Prostate gland (tissue), 2 donors: Measurements from ENCODE around the gene NUTM2D. TPM values are rescaled to one million over a fixed set of nuclear protein-coding genes. Genes with fewer than 3 reads are reported as not detected.
"Not testable (repeated sequence)": the region's sequence is repeated elsewhere in the genome, so short reads cannot be mapped to it uniquely, and the experiment has no call there.

ENCODE experiments used
- DNase-seq: peaks from one replicate; pipeline ENCODE4 v3.0.0-alpha.2; 2019; ENCODE audit warnings: low spot score
- H3K27ac ChIP-seq, 2 donors: fragments of 200-600 bp; sonication (generic); 2 replicates each; pipeline ENCODE4 v1.5.1; 2017 to 2019
- H3K27me3 ChIP-seq: fragments of 200-600 bp; sonication (generic); replicated peaks from 2 replicates; pipeline ENCODE4 v1.5.1; 2019; ENCODE audit not compliant: insufficient read depth
- H3K36me3 ChIP-seq, 2 donors: fragments of 200-600 bp; sonication (generic); 1 replicate in 1 of 2; 2 replicates in 1 of 2; pipeline versions ENCODE4 v1.5.1 to v1.8.1; 2017 to 2019
- H3K4me1 ChIP-seq: fragments of 200-600 bp; sonication (generic); replicated peaks from 2 replicates; pipeline ENCODE4 v1.5.1; 2019
- H3K4me3 ChIP-seq, 2 donors: fragments of 200-600 bp; sonication (generic); 2 replicates each; pipeline ENCODE4 v1.5.1; 2017 to 2019
- H3K9me3 ChIP-seq: fragments of 200-600 bp; sonication (generic); 2 replicates; pipeline ENCODE4 v1.5.1; 2017
- WGBS: methylation state at CpG from one replicate; pipeline ENCODE4 v1.1.5; 2018; 5-methylcytosine and 5-hydroxymethylcytosine counted together
- intact Hi-C: fragments of 100-400 bp; cut with DNase I; formaldehyde crosslinking; loops from one replicate; pipeline ENCODE4 v1.14.2; 2022
- total RNA-seq, 2 donors: library from RNA; depleted of rRNA; stranded (reverse); fragments of >200 nt; gene quantifications; one replicate each; pipeline ENCODE4 v1.1.0, GENCODE V29; 2016

NUTM2D gene, protein sequence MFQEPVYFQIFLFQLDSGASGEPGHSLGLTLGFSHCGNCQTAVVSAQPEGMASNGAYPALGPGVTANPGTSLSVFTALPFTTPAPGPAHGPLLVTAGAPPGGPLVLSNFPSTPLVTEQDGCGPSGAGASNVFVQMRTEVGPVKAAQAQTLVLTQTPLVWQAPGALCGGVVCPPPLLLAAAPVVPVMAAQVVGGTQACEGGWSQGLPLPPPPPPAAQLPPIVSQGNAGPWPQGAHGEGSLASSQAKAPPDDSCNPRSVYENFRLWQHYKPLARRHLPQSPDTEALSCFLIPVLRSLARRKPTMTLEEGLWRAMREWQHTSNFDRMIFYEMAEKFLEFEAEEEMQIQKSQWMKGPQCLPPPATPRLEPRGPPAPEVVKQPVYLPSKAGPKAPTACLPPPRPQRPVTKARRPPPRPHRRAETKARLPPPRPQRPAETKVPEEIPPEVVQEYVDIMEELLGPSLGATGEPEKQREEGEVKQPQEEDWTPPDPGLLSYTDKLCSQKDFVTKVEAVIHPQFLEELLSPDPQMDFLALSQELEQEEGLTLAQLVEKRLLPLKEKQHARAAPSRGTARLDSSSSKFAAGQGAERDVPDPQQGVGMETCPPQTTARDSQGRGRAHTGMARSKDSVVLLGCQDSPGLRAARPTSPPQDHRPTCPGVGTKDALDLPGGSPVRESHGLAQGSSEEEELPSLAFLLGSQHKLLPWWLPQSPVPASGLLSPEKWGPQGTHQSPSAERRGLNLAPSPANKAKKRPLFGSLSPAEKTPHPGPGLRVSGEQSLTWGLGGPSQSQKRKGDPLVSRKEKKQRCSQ
- 10 to 100 TPM in 1 of 2 donors, 1 to 10 TPM in 1; 7.8 to 13.0 TPM for total RNA-seq

DNA sequence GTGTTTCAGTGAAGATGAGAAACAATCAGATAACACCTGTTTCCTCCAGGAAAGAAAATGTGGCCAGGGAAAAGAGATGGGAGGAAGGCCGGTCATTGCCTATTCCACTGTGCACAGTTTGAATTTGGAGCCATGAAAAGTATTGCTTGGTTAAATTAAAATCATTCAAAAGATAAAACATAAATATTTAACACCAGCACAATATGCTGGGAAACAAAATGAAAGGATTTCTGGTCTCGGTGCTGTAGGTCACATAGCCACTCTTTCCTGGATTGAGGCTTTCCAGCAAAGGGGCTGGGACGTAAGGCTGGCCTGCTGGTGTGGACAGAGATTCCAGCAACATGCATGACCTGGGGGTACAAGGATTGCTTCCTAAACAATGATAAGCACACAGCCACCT, at the start of gene NUTM2D:
Gene NUTM2D, plus strand, starts transcription at position 301 of the 400 bp plus-strand sequence. CDS start 522 bp downstream, outside the sequence.
- WGBS, result no CpG with 5 or more reads among the region's 3 CpGs
- H3K36me3 ChIP-seq, DNase-seq, H3K4me1 ChIP-seq, H3K4me3 ChIP-seq, intact Hi-C loops, H3K9me3 ChIP-seq, H3K27me3 ChIP-seq, H3K27ac ChIP-seq: not testable (repeated sequence)

DNA sequence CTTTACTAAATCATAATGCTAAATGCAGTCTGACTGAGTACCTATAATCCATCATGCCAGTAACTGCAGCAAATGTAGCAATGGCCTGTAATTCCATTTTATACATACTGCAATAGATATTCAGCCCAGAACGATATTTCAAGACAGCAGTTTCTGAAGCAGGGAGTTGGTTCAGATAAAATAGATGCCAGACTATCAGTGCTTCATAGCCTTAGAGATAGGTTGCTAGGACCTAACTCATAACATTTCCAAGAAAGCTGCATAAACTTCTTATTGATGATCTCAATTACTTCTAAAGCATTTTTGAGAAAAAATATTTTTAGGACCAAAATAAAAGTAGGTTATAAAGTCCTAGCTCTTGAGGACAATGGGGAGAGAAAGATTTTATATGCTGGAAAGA, 48.8 kb upstream of the NUTM2D start:
- intact Hi-C loops, H3K27me3 ChIP-seq, H3K4me3 ChIP-seq, H3K4me1 ChIP-seq, H3K27ac ChIP-seq, H3K9me3 ChIP-seq, DNase-seq, H3K36me3 ChIP-seq: not testable (repeated sequence)
- 72% methylated on average over 1 of the region's 1 CpG for WGBS

DNA sequence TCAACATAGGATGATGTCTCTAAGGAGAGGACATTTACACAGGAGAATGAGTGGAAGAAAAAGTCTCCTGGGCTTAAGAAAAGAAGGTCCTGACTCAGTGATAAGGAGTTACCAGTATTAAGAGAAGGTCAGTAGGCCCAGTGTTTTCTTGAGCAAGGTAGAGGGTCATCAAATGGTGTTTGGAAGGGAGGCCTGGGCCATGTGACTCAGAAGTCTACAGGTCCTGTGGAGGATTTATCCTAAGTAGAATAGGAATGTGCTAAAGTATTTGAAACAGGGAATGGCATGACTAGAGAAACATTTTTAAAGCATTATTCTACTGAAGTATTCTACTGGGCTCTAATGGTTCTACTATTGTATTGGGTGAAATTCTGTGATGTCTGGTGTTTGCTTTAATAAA, 47.9 kb upstream of the NUTM2D start:
- intact Hi-C loops, H3K36me3 ChIP-seq: not testable (repeated sequence)

DNA sequence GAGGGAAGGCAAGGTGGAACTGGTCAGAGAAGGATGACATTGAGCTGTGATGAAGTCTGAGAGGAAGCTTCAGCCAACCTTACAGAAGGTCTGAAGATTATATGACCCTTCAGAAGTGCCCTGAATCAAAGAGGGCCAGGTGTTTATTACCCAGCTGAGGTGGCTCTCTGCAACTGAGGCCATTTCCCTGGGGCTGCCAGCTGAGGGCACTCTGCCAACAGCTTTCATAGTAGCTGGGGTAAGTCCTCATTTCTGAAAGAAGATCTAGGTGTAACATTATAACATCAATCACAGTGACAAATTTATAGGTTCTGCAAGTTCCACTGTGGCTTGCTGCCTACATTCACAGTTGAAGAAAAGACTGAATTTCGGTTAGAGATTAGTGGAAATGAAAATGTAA, 46.0 kb upstream of the NUTM2D start:
- H3K9me3 ChIP-seq, H3K4me1 ChIP-seq, DNase-seq, H3K36me3 ChIP-seq, H3K4me3 ChIP-seq, intact Hi-C loops, H3K27me3 ChIP-seq, H3K27ac ChIP-seq: not testable (repeated sequence)
- 7% methylated on average over 1 of the region's 1 CpG for WGBS

More for the DNA sequence above, 47.9 kb upstream of the NUTM2D start:
- not testable (repeated sequence) for H3K27ac ChIP-seq, H3K27me3 ChIP-seq, H3K9me3 ChIP-seq, H3K4me3 ChIP-seq, DNase-seq, H3K4me1 ChIP-seq

DNA sequence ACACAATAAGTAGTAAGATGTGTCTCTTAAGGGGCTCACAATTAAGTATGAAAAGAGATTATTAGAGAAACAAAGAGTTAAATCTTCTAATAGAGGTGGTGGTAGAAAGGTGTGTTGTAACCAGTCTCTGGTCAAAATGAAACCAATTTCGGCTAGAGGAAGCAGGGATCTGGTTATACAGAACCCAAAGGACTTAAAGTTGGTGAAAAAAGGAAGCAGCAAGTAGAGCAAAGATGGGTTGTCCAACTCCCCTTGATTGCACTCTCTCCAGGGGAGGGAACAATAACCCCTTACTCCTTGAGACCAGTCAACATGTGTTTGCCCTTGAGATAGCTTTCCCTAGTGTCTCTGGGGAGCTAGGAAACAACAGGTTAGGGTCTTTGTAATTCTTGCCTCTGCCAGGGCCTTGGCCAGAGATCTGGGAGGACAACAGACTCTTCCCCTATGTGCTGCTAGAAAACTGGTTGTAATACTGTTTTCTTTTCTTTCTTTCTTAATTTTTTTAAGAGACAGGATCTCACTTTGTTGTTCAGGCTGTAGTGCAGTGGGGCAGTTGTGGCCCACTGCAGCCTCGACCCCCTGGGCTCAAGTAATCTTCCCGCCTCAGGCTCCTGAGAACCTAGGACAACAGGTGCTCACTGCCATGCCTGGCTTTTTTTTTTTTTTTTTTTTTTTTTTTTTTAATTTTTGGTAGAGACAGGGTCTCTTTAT, 43.7 kb upstream of the NUTM2D start:
- H3K27me3 ChIP-seq, H3K36me3 ChIP-seq, H3K27ac ChIP-seq, DNase-seq, intact Hi-C loops, H3K4me3 ChIP-seq, H3K4me1 ChIP-seq, H3K9me3 ChIP-seq: not testable (repeated sequence)
- WGBS, result 63% methylated on average over 3 of the region's 3 CpGs

DNA sequence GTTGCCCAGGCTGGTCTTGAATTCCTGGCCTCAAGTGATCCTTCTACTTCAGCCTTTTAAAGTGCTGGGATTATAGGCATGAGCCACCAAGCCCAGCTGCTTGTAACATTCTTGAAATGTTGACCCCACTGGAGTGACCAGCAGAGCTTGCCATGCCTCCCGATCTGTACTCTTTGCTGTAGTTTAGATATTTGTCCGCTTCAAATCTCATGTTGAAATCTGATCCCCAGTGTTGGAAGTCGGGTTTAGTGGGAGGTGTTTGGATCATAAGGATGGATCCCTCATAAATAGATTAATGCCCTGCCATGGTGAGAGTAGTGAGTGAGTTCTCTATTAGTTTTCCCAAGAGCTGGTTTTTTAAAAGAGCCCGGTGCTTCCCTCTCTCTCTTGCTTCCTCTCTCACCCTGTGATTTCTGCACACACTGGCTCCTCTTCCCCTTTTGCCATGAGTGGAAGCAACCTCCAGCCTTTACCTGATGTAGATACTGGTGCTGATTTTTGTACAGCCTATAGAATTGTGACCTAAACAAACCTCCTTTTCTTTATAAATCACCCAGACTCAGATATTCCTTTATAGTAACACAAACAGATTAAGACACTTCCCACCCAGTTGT, 43.1 kb upstream of the NUTM2D start:
- H3K27me3 ChIP-seq, intact Hi-C loops, DNase-seq, H3K9me3 ChIP-seq, H3K4me3 ChIP-seq, H3K4me1 ChIP-seq, H3K27ac ChIP-seq, H3K36me3 ChIP-seq: not testable (repeated sequence)
- WGBS, result 38% methylated on average over 3 of the region's 4 CpGs

DNA sequence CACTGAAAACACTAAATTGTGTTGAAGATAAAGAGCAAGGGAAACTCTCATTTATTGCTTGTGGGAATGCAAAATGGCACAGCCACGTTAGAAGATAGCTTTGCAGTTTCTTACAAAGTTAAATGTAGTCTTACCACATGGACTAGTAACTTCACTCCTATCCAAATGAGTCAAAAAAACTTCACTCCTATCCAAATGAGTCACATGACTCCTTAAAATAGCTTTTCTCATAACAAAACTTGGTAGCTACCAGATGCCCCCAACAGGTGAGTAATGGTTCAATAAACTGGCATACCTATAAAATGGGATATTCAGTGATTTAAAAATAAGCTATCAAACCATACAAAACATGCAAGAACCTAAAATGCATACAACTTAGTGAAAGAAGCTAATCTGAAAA, 36.0 kb upstream of the NUTM2D start:
- H3K36me3 ChIP-seq, H3K27ac ChIP-seq, H3K4me3 ChIP-seq, intact Hi-C loops, DNase-seq, H3K4me1 ChIP-seq, H3K9me3 ChIP-seq, H3K27me3 ChIP-seq: not testable (repeated sequence)
- WGBS, result 57% methylated on average over 1 of the region's 1 CpG

DNA sequence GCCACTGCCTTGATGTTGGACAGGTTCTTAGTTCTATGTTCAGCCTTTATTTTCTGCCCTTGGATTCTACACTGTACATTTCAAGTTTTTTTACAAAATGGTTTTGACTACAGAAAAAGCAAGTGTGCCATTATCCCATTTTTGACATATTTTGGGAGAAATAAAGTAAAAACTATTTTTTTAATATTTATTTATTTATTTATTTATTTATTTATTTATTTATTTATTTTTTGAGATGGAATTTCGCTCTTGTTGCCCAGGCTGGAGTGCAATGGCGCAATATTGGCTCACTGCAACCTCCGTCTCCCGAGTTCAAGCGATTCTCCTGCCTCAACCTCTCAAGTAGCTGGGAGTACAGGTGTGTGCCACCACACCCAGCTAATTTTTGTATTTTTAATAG, 33.0 kb upstream of the NUTM2D start:
- 99% methylated on average over 4 of the region's 5 CpGs for WGBS
- H3K4me3 ChIP-seq, H3K4me1 ChIP-seq, H3K27me3 ChIP-seq, DNase-seq, H3K36me3 ChIP-seq, intact Hi-C loops, H3K27ac ChIP-seq, H3K9me3 ChIP-seq: not testable (repeated sequence)

DNA sequence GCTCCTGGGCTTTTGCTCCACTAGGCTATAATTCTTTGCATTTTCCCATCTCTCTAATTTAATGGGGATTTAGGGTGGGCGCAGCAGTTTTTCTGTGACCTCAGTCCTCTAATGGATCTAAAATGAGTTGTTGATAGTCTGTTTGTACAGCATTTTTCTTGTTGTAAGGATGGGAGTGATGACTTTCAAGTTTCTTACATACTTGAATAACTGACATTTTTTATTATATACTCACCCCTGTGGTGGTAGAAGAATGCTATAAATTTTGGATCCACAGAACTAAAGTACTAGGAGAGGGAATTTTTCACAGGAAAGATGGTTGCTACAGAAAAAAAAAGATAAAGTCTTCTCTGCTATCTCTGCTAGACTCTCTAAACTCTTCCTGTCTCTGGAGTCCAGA, 29.6 kb upstream of the NUTM2D start:
- H3K4me1 ChIP-seq, DNase-seq, intact Hi-C loops, H3K27ac ChIP-seq, H3K4me3 ChIP-seq, H3K9me3 ChIP-seq, H3K36me3 ChIP-seq, H3K27me3 ChIP-seq: not testable (repeated sequence)
- WGBS, result 100% methylated on average over 1 of the region's 1 CpG

DNA sequence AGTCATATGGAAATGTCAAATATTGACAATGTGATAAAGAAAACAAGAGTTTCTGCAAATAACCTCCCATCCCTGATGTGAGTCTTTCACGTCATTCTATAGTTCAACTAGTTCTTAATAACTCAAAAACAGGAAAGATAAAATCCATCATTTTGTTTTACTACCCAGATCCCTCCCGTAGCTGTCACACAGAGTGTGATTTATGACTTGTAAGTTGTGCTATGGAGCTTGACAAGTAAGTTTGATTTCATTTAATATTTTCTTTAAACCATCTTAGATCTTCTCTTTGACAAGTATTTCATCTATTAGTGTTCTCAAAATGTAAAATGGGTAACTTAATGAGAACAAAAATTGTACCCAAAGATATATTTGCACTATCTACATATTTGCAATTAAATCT, 28.4 kb upstream of the NUTM2D start:
- H3K27ac ChIP-seq, intact Hi-C loops, H3K27me3 ChIP-seq, H3K9me3 ChIP-seq, H3K4me1 ChIP-seq, H3K4me3 ChIP-seq, H3K36me3 ChIP-seq, DNase-seq: not testable (repeated sequence)
- WGBS, result 79% methylated on average over 2 of the region's 2 CpGs

DNA sequence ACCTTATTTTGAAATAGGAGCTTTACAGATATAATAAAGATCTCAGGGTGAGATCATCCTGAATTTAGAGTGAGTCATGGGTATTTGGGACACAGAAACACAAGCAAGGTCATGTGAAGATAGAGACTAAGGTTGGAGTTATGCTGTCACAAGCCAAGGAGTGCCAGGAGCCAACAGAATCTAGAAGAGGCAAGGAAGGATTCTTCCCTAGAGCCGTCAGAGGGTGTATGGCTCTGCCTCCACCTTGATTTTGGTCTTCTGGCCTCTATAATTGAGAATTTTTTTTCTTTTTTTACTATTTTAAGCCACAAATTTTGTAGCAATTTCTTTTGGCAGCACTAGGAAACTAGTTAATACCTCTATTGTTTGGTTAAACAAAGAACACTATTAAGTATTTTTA, 24.9 kb upstream of the NUTM2D start:
- H3K9me3 ChIP-seq, result not testable (repeated sequence)

DNA sequence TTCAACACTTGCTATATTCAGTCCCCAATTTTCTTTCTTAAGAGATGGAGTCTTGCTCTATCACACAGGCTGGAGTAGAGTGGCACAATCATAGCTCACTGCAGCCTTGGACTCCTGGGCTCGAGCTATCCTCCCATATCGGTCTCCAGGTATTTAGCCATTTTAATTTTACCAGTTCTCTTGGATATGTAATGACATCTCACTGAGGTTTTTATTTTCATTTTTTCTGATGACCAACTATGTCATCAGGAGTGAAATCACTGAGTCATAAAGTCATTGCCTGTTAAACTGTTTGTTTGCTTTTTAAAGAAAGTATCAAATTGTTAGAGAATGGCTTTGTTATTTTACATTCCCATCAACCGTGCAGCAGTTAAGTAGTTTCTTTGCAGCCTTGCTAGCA, 17.1 kb upstream of the NUTM2D start:
- intact Hi-C loops, H3K36me3 ChIP-seq, H3K4me1 ChIP-seq, DNase-seq, H3K4me3 ChIP-seq, H3K27ac ChIP-seq, H3K27me3 ChIP-seq, H3K9me3 ChIP-seq: not testable (repeated sequence)
- WGBS, result 57% methylated on average over 3 of the region's 3 CpGs

More for the DNA sequence above, 24.9 kb upstream of the NUTM2D start:
- intact Hi-C loops, H3K4me3 ChIP-seq, H3K27me3 ChIP-seq, H3K4me1 ChIP-seq, H3K36me3 ChIP-seq, DNase-seq, H3K27ac ChIP-seq: not testable (repeated sequence)
- 90% methylated on average over 1 of the region's 1 CpG for WGBS
